ENCODE results near the gene BORCS8.
"Not testable (repeated sequence)": the region's sequence is repeated elsewhere in the genome, so short reads cannot be mapped to it uniquely, and the experiment has no call there.

Gene BORCS8

GRCh38 chr19:19147344-19147743 lies 44.6 kb downstream of the BORCS8 start:
- DNase-seq, result no peak

- no peak for DNase-seq
These were observed 45.1 kb downstream of the BORCS8 start for GRCh38 chr19:19146865-19147264.

GRCh38 chr19:19145684-19146608 lies 46.0 kb downstream of the BORCS8 start:
- DNase-seq, result peak; percentile 77

- no peak for DNase-seq
These were observed 46.7 kb downstream of the BORCS8 start for GRCh38 chr19:19145281-19145680.

- no peak for DNase-seq
These were observed 49.6 kb downstream of the BORCS8 start for GRCh38 chr19:19142347-19142746.

- no peak for DNase-seq
These were observed 51.5 kb downstream of the BORCS8 start for GRCh38 chr19:19140476-19140875.

- DNase-seq, result no peak
These were observed 52.1 kb downstream of the BORCS8 start for GRCh38 chr19:19139876-19140229.

- DNase-seq, result peak; percentile 98
These were observed 53.6 kb downstream of the BORCS8 start, which contains the start of gene TMEM161A for GRCh38 chr19:19138109-19138981. Gene TMEM161A (minus strand): TSS chr19:19138478. CDS start chr19:19138428, 50 bp downstream.

- peak; percentile 22 for DNase-seq
These were observed 54.3 kb downstream of the BORCS8 start for GRCh38 chr19:19137556-19138108.

- not testable (repeated sequence) for DNase-seq
These were observed 56.2 kb downstream of the BORCS8 start for GRCh38 chr19:19135713-19136112.

- peak; percentile 25 for DNase-seq
These were observed 57.2 kb downstream of the BORCS8 start for GRCh38 chr19:19134687-19135158.

- DNase-seq, result no peak
These were observed 58.0 kb downstream of the BORCS8 start for GRCh38 chr19:19133985-19134384.

- DNase-seq, result no peak
These were observed 59.0 kb downstream of the BORCS8 start for GRCh38 chr19:19132912-19133311.

- DNase-seq, result no peak
These were observed 60.0 kb downstream of the BORCS8 start for GRCh38 chr19:19131989-19132388.

Data from RPMI8226 (cell line).